NB4 (cell line): Measurements from ENCODE around the gene CFAP46.

Source experiments
- DNase-seq: peaks from one replicate; pipeline ENCODE4 v3.0.0; 2010; ENCODE audit warnings: low read depth
- H3K4me3 ChIP-seq: one replicate; pipeline ENCODE4 v1.5.1; 2011; ENCODE audit warnings: mild to moderate bottlenecking, low read depth, low read length, moderate library complexity
- MYC ChIP-seq: IDR thresholded peaks from 2 replicates; pipeline ENCODE4 v1.6.1; 2011; ENCODE audit warnings: low read depth, low read length
- POLR2A ChIP-seq: IDR thresholded peaks from 2 replicates; pipeline ENCODE4 v1.6.1; 2011; ENCODE audit warnings: mild to moderate bottlenecking; ENCODE audit not compliant: insufficient read length; ENCODE audit errors: extremely low read depth
- TF ChIP-seq, protein P1 (sequence below): IDR thresholded peaks from one replicate; pipeline ENCODE4 v1.5.1; 2012; ENCODE audit warnings: low read depth, low read length
- TF ChIP-seq, protein P2 (sequence below): IDR thresholded peaks from 2 replicates; pipeline ENCODE4 v1.6.1; 2011; ENCODE audit warnings: low read depth, low read length

CFAP46 gene

DNA sequence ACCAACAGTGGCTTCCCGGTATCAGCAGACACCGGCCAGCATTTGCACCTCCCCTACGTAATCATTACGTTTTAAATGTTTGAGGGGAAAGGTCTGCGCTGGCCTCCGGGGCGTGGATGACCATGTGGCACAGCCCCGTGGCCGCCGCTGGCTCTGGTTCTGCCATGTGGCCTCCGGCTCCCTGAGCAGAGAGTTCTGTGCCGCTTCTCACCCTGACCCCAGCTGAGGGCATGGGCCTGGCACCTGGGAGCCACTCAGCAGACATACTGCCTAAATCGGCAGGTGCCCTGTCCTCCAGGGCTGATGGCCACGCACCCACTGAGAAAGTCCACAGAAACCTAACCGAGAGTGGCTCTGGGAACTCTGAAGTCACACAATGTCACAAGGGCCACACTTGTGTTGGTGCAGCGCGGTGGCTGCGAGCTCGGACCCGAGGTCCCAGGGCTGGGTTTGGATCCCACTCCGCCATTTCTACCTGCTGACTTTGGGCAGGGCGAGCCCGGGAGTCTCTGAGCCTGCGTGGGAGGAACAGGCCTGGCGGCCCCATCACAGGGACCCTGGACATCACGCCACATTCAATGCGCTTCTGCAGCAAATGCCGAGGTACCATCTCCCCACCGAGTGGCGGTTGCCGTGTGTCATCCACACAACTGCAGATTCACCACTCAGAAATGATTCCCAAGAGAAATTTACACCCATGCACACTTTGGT is 25.3 kb downstream of the CFAP46 start:
- no peak overlapping the region for H3K4me3 ChIP-seq
- TF ChIP-seq, protein P1, sequence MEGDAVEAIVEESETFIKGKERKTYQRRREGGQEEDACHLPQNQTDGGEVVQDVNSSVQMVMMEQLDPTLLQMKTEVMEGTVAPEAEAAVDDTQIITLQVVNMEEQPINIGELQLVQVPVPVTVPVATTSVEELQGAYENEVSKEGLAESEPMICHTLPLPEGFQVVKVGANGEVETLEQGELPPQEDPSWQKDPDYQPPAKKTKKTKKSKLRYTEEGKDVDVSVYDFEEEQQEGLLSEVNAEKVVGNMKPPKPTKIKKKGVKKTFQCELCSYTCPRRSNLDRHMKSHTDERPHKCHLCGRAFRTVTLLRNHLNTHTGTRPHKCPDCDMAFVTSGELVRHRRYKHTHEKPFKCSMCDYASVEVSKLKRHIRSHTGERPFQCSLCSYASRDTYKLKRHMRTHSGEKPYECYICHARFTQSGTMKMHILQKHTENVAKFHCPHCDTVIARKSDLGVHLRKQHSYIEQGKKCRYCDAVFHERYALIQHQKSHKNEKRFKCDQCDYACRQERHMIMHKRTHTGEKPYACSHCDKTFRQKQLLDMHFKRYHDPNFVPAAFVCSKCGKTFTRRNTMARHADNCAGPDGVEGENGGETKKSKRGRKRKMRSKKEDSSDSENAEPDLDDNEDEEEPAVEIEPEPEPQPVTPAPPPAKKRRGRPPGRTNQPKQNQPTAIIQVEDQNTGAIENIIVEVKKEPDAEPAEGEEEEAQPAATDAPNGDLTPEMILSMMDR, result no peak
- TF ChIP-seq, protein P2, sequence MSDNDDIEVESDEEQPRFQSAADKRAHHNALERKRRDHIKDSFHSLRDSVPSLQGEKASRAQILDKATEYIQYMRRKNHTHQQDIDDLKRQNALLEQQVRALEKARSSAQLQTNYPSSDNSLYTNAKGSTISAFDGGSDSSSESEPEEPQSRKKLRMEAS, result no peak
- no peak for TF ChIP-seq MYC
- TF ChIP-seq POLR2A, result no peak
- no peak for DNase-seq

DNA sequence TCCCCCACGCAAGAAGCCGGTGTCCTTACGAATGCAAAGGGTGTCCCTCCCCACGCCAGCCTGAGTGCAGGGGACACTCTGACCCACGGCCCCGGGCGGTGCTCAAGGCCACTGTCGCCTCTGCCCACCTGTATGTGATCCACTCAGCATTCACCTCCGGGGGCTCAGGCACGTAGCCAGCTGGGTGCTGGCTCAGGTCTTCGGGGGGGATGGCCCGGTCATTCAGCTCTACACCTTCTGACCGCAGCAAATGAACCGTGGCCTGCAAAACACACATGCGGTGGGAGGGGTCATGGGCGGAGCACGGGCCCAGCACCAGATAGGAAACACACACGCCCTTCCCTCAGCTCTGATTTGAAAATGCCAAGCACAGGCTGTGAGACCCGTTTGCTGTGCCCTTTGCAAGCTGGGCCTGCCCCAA is 25.9 kb downstream of the CFAP46 start:
- TF ChIP-seq, protein P2, result no peak
- no peak overlapping the region for H3K4me3 ChIP-seq
- no peak for DNase-seq

DNA sequence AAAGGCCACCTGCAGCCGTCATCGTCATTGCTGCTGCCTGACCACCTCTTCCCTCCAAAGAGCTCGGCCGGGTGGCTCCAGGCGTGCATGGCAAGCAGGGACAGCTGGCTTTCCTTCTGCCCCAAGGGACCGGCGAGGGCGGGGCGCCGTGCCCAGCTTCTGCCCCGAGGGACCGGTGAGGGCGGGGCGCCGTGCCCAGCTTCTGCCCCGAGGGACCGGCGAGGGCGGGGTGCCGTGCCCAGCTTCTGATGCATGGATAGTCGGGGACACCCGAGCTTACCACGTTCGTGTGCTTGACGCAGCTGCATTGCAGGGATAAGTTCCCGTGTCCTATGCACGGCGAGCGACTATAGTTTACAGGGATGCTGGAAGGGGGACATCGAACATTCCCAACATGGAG is 27.0 kb downstream of the CFAP46 start:
- TF ChIP-seq POLR2A, result no peak
- TF ChIP-seq, protein P2, result no peak
- no peak for TF ChIP-seq MYC
- TF ChIP-seq, protein P1, result no peak
- peak; percentile 51 for DNase-seq
- H3K4me3 ChIP-seq, result no peak overlapping the region

DNA sequence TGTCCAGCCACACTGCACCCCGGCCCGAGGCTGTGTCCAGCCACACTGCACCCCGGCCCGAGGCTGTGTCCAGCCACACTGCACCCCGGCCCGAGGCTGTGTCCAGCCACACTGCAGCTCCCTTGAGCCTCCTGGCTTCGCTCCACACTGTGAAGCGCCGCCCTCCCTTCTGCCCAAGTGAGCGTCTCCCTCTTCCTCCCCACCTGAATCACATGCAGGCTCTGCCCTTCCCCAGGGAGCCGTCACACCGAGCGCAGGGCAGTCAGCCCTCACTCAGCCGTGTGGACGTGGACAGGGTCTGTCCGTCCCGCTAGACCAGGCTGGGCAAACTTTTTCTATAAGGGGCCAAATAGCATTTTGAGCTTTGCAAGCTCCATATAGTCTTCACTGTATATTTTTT is 27.6 kb downstream of the CFAP46 start:
- H3K4me3 ChIP-seq, result no peak overlapping the region
- TF ChIP-seq POLR2A (no peak), MYC (no peak)
- TF ChIP-seq, protein P2, result no peak
- TF ChIP-seq, protein P1, result no peak
- no peak for DNase-seq

DNA sequence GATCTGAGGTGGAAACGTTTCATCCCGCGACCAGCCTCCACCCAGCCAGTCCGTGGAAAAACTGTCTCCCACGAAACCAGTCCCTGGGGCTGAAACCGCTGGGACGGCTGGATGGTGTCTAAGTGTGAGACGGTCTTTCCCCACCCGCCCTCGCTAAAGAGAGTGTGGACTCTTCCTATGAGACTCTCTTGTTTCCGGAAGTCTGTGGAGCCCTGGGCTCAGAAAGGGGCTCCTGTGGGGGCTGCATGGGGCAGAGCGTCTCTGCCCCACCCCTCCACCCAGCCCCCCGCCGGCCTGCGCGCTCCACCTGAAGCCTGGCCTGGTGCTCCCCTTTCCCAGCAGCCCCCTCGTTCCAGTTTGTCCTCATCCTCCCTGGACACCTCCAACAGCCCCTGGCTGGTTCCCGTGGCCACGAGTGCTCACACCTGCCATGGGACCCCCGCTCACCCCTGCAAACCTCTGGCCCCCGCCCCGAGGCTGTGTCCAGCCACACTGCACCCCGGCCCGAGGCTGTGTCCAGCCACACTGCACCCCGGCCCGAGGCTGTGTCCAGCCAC is 28.7 kb downstream of the CFAP46 start:
- no peak overlapping the region for H3K4me3 ChIP-seq
- DNase-seq, result no peak
- TF ChIP-seq, protein P2, result no peak
- TF ChIP-seq, protein P1, result no peak
- TF ChIP-seq MYC (no peak), POLR2A (no peak)

DNA sequence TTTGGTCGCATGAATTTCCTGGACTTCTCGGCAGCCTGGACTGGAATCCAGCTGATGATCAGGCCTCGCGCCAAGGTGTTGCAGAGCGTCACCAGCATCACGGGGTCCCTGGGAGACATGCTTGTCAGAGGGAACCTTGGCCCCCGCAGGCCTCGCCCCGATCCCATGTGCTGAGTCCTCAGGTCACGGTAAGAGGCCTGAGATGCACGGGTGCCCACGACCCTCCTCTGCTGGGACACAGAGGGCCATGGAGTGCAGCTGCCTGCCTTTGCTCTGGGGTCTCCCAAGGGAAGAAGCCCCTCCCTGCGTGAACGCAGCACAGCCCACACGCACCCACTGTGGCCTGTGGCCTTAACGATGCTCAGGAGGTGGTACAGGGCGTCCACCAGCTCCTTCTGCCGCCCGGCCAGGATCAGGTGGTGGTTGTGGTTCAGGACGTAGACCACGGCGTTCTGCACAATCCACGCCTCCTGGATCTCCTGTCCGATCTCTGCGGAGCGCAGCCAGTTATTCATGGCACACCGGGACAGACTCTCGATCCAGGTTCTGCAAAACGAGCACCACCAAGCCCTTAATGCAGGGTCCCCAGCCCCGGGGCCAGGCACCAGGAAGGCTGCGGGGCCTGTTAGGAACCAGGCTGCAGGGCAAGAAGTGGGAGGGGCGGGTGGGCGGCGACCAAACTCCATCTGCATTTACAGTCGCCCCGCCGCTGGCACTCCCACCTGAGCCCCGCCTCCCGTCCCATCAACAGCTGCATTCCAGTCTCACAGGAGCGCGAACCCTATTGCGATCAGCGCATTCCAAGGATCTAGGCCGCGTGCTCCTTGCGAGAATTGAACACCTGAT is 29.4 kb downstream of the CFAP46 start:
- no peak overlapping the region for H3K4me3 ChIP-seq
- no peak for DNase-seq
- TF ChIP-seq, protein P2, result no peak
- TF ChIP-seq MYC (no peak), POLR2A (no peak)
- TF ChIP-seq, protein P1, result no peak
